ENCODE measurements around the gene SOX9. TPM values are rescaled to one million over a fixed set of nuclear protein-coding genes. Genes with fewer than 3 reads are reported as not detected.
"Not testable (repeated sequence)": the region's sequence is repeated elsewhere in the genome, so short reads cannot be mapped to it uniquely, and the experiment has no call there.

The SOX9 gene
- total and polyA plus RNA-seq, 9 of the 15 experiments (the other 6 are each of a cell fraction or from before 2014, with no cell fraction given): 0.04 TPM; not detected in 8

GRCh38 chr17:72111336-72111923, 9.4 kb upstream of the SOX9 start:
- no peak for FAIRE-seq
- H3K36me3 ChIP-seq (ENCODE audit: control insufficient read depth, insufficient read depth, low read length): no peaks in the 10 kb centered on the region
- H3K79me2 ChIP-seq (ENCODE audit: control insufficient read depth, insufficient read depth, low read length): no peaks in the 10 kb centered on the region
- H3K4me2 ChIP-seq (ENCODE audit: insufficient read depth, low read length): no peak overlapping the region
- no peak overlapping the region for H3K4me3 ChIP-seq
- no peaks in the 10 kb centered on the region for H4K20me1 ChIP-seq (replicated peaks; ENCODE audit: control insufficient read depth, insufficient read depth, low read length)
- no peak for ATAC-seq
- CTCF ChIA-PET (ENCODE audit: low intra/inter-chr PET ratio): no interaction called here
- in situ Hi-C loops (cut with MboI): no loop called here
- DNase-seq (ENCODE audit: extremely low read depth in 1 of 4, low spot score in 3 of 4): no peak
- H3K9ac ChIP-seq (ENCODE audit: insufficient read depth in 1 of 2, low read depth in 2 of 2, low read length in 2 of 2): no peak overlapping the region
- intact Hi-C loops (cut with micrococcal nuclease): no loop called here
- TF ChIP-seq MAFF (IDR thresholded peaks at IDR 0.05; ENCODE audit: low read length) (no peak), KDM4B (IDR thresholded peaks at IDR 0.05; ENCODE audit: borderline replicate concordance in 2 of 2, low read depth in 1 of 2) (no peak), IRF2 (CRISPR knock-in tag; IDR thresholded peaks at IDR 0.05) (no peak), NELFE (IDR thresholded peaks at IDR 0.05; ENCODE audit: insufficient read depth, insufficient read length) (no peak)
- TF ChIP-seq, protein P1, sequence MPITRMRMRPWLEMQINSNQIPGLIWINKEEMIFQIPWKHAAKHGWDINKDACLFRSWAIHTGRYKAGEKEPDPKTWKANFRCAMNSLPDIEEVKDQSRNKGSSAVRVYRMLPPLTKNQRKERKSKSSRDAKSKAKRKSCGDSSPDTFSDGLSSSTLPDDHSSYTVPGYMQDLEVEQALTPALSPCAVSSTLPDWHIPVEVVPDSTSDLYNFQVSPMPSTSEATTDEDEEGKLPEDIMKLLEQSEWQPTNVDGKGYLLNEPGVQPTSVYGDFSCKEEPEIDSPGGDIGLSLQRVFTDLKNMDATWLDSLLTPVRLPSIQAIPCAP (CRISPR knock-in tag; IDR thresholded peaks at IDR 0.05; ENCODE audit: borderline replicate concordance): no peak
- no peak overlapping the region for H3K27ac ChIP-seq (ENCODE audit: extremely low read depth, low read depth, low read length)
- H3K9me3 ChIP-seq (replicated peaks; ENCODE audit: control insufficient read depth, insufficient read depth, low read depth, low read length): no peaks in the 10 kb centered on the region
- 1% methylated on average over 10 of the region's 10 CpGs for WGBS (ENCODE audit: insufficient coverage, low coverage, missing lambda C conversion rate)
- no TSS peak for BruUV-seq (replicated peaks)
- H3K9me1 ChIP-seq (ENCODE audit: control insufficient read depth, insufficient read depth, low read length): no peaks in the 10 kb centered on the region
- H3K4me1 ChIP-seq (replicated peaks in 1 of 2; ENCODE audit: control insufficient read depth in 2 of 2, insufficient read depth in 2 of 2, low read length in 2 of 2): no peaks in the 10 kb centered on the region
- H2AFZ ChIP-seq (ENCODE audit: low read depth, low read length): no peak overlapping the region
- POLR2A ChIA-PET: no interaction called here
- H3K27me3 ChIP-seq (ENCODE audit: control insufficient read depth in 2 of 2, insufficient read depth in 2 of 2, low read length in 2 of 2): no peaks in the 10 kb centered on the region

- H2AFZ ChIP-seq (ENCODE audit: low read depth, low read length); H3K36me3 ChIP-seq (ENCODE audit: control insufficient read depth, insufficient read depth, low read length); H3K79me2 ChIP-seq (ENCODE audit: control insufficient read depth, insufficient read depth, low read length); ATAC-seq; FAIRE-seq; H3K9ac ChIP-seq (ENCODE audit: insufficient read depth in 1 of 2, low read depth in 2 of 2, low read length in 2 of 2); POLR2A ChIA-PET; H3K27ac ChIP-seq (ENCODE audit: extremely low read depth, low read depth, low read length); H3K4me2 ChIP-seq (ENCODE audit: insufficient read depth, low read length); DNase-seq (ENCODE audit: extremely low read depth in 1 of 4, low spot score in 3 of 4); H3K4me3 ChIP-seq; H3K4me1 ChIP-seq (replicated peaks in 1 of 2; ENCODE audit: control insufficient read depth in 2 of 2, insufficient read depth in 2 of 2, low read length in 2 of 2); H4K20me1 ChIP-seq (replicated peaks; ENCODE audit: control insufficient read depth, insufficient read depth, low read length); H3K9me3 ChIP-seq (replicated peaks; ENCODE audit: control insufficient read depth, insufficient read depth, low read depth, low read length); H3K9me1 ChIP-seq (ENCODE audit: control insufficient read depth, insufficient read depth, low read length); in situ Hi-C loops (cut with MboI); BruUV-seq (replicated peaks); H3K27me3 ChIP-seq (ENCODE audit: control insufficient read depth in 2 of 2, insufficient read depth in 2 of 2, low read length in 2 of 2); CTCF ChIA-PET (ENCODE audit: low intra/inter-chr PET ratio); intact Hi-C loops (cut with micrococcal nuclease): not testable (repeated sequence)
- WGBS (ENCODE audit: insufficient coverage, low coverage, missing lambda C conversion rate): 0% methylated on average over 5 of the region's 5 CpGs
These were observed 8.9 kb upstream of the SOX9 start for GRCh38 chr17:72111926-72112325.

Data from K562 (cell line).